Suprapubic skin (tissue), 4 donors: Measurements from ENCODE around the gene ZCCHC7. TPM values are rescaled to one million over a fixed set of nuclear protein-coding genes. Genes with fewer than 3 reads are reported as not detected.
"Not testable (repeated sequence)": the region's sequence is repeated elsewhere in the genome, so short reads cannot be mapped to it uniquely, and the experiment has no call there.

ENCODE experiments used
- DNase-seq, 2 donors: peaks; one replicate each; pipeline ENCODE4 v3.0.0-alpha.2; 2019; ENCODE audit warnings: low spot score in 2 of 2
- H3K27ac ChIP-seq: fragments of 200-600 bp; sonication (generic); one replicate; pipeline ENCODE4 v1.5.1; 2019
- H3K27me3 ChIP-seq: fragments of 200-600 bp; sonication (generic); one replicate; pipeline ENCODE4 v1.5.1; 2019
- H3K36me3 ChIP-seq: fragments of 200-600 bp; sonication (generic); one replicate; pipeline ENCODE4 v1.5.1; 2019
- H3K4me1 ChIP-seq: fragments of 200-600 bp; sonication (generic); one replicate; pipeline ENCODE4 v1.5.1; 2019
- H3K4me3 ChIP-seq: fragments of 200-600 bp; sonication (generic); one replicate; pipeline ENCODE4 v1.5.1; 2019; ENCODE audit warnings: mild to moderate bottlenecking
- H3K9me3 ChIP-seq: fragments of 200-600 bp; sonication (generic); one replicate; pipeline ENCODE4 v1.5.1; 2019
- CTCF ChIP-seq, 2 donors: fragments of 200-600 bp in 1 of 2; fragments of 450-650 bp in 1 of 2; sonication (generic) in 1 of 2; IDR thresholded peaks; one replicate each; pipeline ENCODE4 v1.5.1; 2016 to 2019; ENCODE audit warnings: antibody characterized with exemption in 2 of 2, mild to moderate bottlenecking in 1 of 2, moderate library complexity in 1 of 2
- EP300 ChIP-seq: sonication (generic); formaldehyde crosslinking; IDR thresholded peaks from one replicate; pipeline ENCODE4 v1.6.1; 2017; ENCODE audit warnings: antibody characterized with exemption
- POLR2A ChIP-seq, 2 donors: fragments of 450-650 bp; IDR thresholded peaks; one replicate each; pipeline ENCODE4 v1.6.1; 2017; ENCODE audit warnings: antibody characterized with exemption in 2 of 2, mild to moderate bottlenecking in 2 of 2, moderate library complexity in 2 of 2
- POLR2AphosphoS5 ChIP-seq, 3 donors: sonication (generic); formaldehyde crosslinking; IDR thresholded peaks; one replicate each; pipeline ENCODE4 v1.6.1; 2017; ENCODE audit warnings: antibody characterized with exemption in 3 of 3
- WGBS: methylation state at CpG from one replicate; pipeline ENCODE4 v1.1.5; 2018; 5-methylcytosine and 5-hydroxymethylcytosine counted together
- total RNA-seq, 4 donors: library from RNA; depleted of rRNA; stranded (reverse); fragments of >200 nt; gene quantifications; one replicate each; pipeline ENCODE4 v1.1.0, GENCODE V29; 2016

The ZCCHC7 gene
- 10 to 100 TPM; 16.3 to 37.6 (median 20.4) TPM for total RNA-seq

DNA sequence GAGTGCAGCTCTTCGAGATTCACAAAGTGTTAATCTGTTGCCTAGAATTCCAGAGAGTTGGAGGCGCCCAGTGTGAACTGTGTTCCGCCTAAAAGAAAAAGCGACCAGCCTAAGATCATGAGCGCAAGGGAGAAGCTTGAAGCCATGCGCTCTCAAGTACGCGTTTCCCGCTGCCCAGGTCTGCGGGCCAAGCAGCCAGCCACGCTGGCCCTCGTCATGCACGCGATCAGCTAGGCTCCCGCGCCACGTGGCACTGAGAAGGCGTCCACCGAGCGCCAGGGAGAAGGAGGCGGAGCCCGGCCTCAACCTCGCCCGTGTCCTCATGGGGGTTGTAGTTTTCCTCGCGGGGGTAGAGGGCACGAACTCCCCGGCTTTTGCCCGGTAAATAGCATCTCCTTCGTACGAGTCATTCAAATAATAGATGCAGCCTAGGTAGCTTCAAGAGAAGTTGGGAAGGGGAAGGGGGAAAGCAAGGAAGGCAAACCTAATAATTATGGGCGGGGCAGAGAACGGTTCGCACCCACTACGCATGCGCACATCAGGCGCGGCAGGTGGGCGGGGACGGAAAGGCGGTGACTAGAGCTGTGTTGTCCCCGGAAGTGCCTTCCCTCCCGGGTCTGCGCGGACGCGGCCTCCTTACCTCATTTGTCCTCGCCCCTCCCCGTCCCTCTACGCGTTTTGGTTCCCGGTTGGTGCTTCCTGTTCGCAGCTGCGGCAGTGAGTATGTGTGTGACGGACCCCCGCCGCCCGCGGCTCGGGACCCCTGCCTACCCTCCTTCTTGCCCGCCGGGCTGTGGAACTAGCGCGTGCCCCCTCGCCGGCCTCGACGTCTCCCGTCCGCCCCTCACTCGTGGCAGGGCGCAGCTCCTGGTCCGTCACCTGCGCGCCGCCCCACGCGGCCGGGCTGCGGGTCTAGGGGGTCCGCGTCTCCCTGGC is at the start of gene ZCCHC7:
TSS of gene ZCCHC7 (plus strand) at position 668 of the 936 bp plus-strand sequence.
- peaks cover 24% of the 10 kb centered on the region for H3K4me1 ChIP-seq
- DNase-seq, result peak; percentile 98
- H3K4me3 ChIP-seq, result peak within 1 kb of the TSS; percentile 72
- H3K27me3 ChIP-seq, result no peaks in the 10 kb centered on the region
- 5% methylated on average over 50 of the region's 82 CpGs for WGBS
- TF ChIP-seq CTCF (IDR thresholded peaks at IDR 0.05) (no peak), POLR2A (IDR thresholded peaks at IDR 0.05) (peak in 1 of 2 donors; percentile 86), POLR2AphosphoS5 (IDR thresholded peaks at IDR 0.05) (peak in 2 of 3 donors; percentile 81 to 82), EP300 (no peak)
- peak within 1 kb of the TSS; percentile 87 for H3K27ac ChIP-seq
- H3K36me3 ChIP-seq, result no peaks in the 10 kb centered on the region
- H3K9me3 ChIP-seq, result no peaks in the 10 kb centered on the region

DNA sequence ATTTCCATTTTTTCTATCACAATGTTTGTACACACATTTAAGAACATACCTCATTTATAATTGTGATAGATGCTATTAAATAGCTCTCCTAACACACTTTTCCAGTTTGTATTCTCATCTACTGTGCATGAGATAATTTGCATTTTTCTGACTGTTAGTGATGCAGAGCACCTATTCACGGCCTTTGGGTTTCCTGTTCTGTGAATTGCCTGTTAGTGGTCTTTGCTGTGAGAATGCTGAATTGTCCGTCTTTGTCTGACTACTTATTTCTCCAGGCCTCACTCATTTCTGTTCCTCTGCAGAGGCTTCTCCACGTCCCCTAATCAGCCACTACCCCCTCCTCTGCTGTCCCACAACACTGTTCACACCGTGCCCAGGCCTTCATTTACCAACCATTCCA is 45.6 kb upstream of the ZCCHC7 start:
- DNase-seq, H3K9me3 ChIP-seq, H3K36me3 ChIP-seq, H3K4me3 ChIP-seq, H3K27ac ChIP-seq, H3K4me1 ChIP-seq, H3K27me3 ChIP-seq: not testable (repeated sequence)
- 80% methylated on average over 4 of the region's 4 CpGs for WGBS

- peak overlapping the region; percentile 74 for H3K4me3 ChIP-seq
- peak in 1 of 2 donors; percentile 57 for TF ChIP-seq POLR2A (IDR thresholded peaks at IDR 0.05)
- no peak for TF ChIP-seq EP300
- peak in 1 of 3 donors; percentile 40 for TF ChIP-seq POLR2AphosphoS5 (IDR thresholded peaks at IDR 0.05)
- TF ChIP-seq CTCF (IDR thresholded peaks at IDR 0.05), result no peak
- H3K27me3 ChIP-seq, result no peaks in the 10 kb centered on the region
- peak overlapping the region; percentile 79 for H3K27ac ChIP-seq
- H3K4me1 ChIP-seq, result peaks cover 27% of the 10 kb centered on the region
- 3% methylated on average over 48 of the region's 63 CpGs for WGBS
- H3K9me3 ChIP-seq, result no peaks in the 10 kb centered on the region
- no peaks in the 10 kb centered on the region for H3K36me3 ChIP-seq
- peak; percentile 94 to 95 for DNase-seq
Observed at GRCh38 chr9:37079370-37080164, 40.8 kb upstream of the ZCCHC7 start.

DNA sequence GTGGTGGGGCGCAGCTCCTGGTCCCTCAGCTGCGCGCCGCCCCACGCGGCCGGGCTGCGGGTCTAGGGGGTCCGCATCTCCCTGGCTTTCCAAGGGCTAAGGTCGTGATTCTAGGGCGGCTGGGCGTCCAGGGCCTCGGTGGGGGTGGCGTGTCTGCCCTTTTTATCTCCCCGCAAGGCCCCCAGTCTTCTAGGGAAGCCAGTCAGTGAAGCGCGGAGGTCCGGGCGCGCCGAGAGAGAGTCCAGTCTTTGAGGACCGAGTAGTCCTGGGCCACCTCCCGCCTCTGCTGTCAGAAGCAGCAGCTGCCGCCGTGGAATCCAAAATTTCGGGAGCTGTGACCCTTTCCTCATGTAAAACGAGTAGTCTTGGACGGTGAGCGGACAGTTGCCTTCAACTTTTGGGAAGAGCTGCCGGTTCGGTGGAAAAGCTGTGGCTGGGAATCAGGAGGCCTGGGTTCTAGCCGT is 40.2 kb upstream of the ZCCHC7 start:
- not testable (repeated sequence) for H3K9me3 ChIP-seq, H3K27me3 ChIP-seq, H3K36me3 ChIP-seq
- Histone ChIP-seq H3K27ac (peak overlapping the region; percentile 79), H3K4me3 (peak overlapping the region; percentile 74), H3K4me1 (peaks cover 29% of the 10 kb centered on the region)
- under 1% methylated on average over 27 of the region's 32 CpGs for WGBS
- peak; percentile 71 to 80 for DNase-seq

DNA sequence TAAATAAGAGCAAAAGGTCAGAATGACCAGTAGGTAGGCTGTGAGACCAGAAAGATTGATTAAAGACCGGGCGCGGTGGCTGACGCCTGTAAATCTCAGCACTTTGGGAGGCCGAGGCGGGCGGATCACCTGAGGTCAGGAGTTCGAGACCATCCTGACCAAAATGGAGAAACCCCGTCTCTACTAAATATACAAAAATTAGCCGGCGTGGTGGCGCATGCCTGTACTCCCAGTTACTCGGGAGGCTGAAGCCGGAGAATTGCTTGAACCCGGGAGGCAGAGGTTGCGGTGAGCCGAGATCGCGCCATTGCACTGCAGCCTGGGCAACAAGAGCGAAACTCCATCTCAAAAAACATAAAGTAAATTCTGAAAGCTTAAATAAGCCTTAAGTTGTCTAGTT is 38.9 kb upstream of the ZCCHC7 start:
- DNase-seq, H3K27me3 ChIP-seq, H3K4me3 ChIP-seq, H3K27ac ChIP-seq, H3K36me3 ChIP-seq, H3K9me3 ChIP-seq: not testable (repeated sequence)
- peaks cover 34% of the 10 kb centered on the region for H3K4me1 ChIP-seq
- WGBS, result 98% methylated on average over 20 of the region's 20 CpGs

DNA sequence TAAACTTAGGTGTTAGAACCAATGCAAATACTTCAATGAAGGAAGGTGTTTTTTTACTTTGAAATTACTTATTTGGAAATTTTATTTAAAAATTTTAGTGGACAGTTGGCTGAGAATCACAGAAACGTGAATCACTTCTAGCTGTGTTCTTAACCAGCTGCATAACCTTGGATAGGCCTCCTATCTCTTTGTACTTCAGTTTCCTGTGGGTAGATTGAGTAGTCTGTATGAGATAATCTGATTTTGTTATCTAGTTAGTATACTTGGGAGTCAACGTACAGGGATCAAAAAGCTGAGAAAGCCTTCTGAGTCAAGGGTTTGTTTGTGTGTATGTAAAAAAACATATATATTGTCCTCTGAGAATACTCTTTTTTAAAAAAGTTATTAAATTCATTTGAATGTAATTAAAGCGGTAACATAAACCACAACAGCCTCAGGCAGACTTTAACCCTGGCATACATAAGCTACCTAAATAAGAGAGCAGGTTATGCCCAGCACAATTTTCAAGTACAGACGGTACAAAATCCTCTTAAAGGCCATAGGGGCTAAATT is 38.1 kb upstream of the ZCCHC7 start:
- 46% methylated on average over 4 of the region's 4 CpGs for WGBS
- Histone ChIP-seq H3K4me3 (no peak overlapping the region), H3K9me3 (no peaks in the 10 kb centered on the region), H3K27ac (no peak overlapping the region), H3K36me3 (peaks cover 10% of the 10 kb centered on the region), H3K4me1 (peaks cover 34% of the 10 kb centered on the region), H3K27me3 (no peaks in the 10 kb centered on the region)
- TF ChIP-seq CTCF (IDR thresholded peaks at IDR 0.05), result no peak
- TF ChIP-seq POLR2AphosphoS5 (IDR thresholded peaks at IDR 0.05), result no peak
- TF ChIP-seq POLR2A (IDR thresholded peaks at IDR 0.05), result no peak
- no peak for TF ChIP-seq EP300
- DNase-seq, result no peak
